ENCODE measurements around the gene ZFAND4. TPM values are rescaled to one million over a fixed set of nuclear protein-coding genes. Genes with fewer than 3 reads are reported as not detected.

Gene ZFAND4
- polyA plus RNA-seq, 1 experiment: 4.1 TPM

GRCh38 chr10:45649296-45649695 lies 23.3 kb downstream of the ZFAND4 start:
- no peaks in the 10 kb centered on the region for H3K27me3 ChIP-seq (ENCODE audit: control insufficient read depth, insufficient read depth, low read length)
- TF ChIP-seq, protein P1, sequence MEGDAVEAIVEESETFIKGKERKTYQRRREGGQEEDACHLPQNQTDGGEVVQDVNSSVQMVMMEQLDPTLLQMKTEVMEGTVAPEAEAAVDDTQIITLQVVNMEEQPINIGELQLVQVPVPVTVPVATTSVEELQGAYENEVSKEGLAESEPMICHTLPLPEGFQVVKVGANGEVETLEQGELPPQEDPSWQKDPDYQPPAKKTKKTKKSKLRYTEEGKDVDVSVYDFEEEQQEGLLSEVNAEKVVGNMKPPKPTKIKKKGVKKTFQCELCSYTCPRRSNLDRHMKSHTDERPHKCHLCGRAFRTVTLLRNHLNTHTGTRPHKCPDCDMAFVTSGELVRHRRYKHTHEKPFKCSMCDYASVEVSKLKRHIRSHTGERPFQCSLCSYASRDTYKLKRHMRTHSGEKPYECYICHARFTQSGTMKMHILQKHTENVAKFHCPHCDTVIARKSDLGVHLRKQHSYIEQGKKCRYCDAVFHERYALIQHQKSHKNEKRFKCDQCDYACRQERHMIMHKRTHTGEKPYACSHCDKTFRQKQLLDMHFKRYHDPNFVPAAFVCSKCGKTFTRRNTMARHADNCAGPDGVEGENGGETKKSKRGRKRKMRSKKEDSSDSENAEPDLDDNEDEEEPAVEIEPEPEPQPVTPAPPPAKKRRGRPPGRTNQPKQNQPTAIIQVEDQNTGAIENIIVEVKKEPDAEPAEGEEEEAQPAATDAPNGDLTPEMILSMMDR (IDR thresholded peaks at IDR 0.05; ENCODE audit: low read depth, low read length): no peak
- ChIA-PET CTCF (interaction anchor here (0.5 to 0.7 kb wide), 2 partner anchors 10 to 11 kb away, joined by 3 read pairs; no protein-coding TSS in a partner anchor), POLR2A (no interaction called here)
- no peak overlapping the region for H3K27ac ChIP-seq (ENCODE audit: low read depth, low read length)
- no peak for DNase-seq (ENCODE audit: low read depth, low spot score)
- H3K9me3 ChIP-seq (ENCODE audit: control insufficient read depth, insufficient read depth, low read length): no peaks in the 10 kb centered on the region
- H3K4me3 ChIP-seq (ENCODE audit: low read depth, low read length): no peak overlapping the region

- Histone ChIP-seq H3K9me3 (ENCODE audit: control insufficient read depth, insufficient read depth, low read length) (no peaks in the 10 kb centered on the region), H3K4me3 (ENCODE audit: low read depth, low read length) (no peak overlapping the region), H3K27ac (ENCODE audit: low read depth, low read length) (no peak overlapping the region), H3K27me3 (ENCODE audit: control insufficient read depth, insufficient read depth, low read length) (no peaks in the 10 kb centered on the region)
- TF ChIP-seq, protein P1 (IDR thresholded peaks at IDR 0.05; ENCODE audit: low read depth, low read length): no peak
- CTCF ChIA-PET: no interaction called here
- POLR2A ChIA-PET: no interaction called here
- no peak for DNase-seq (ENCODE audit: low read depth, low spot score)
These were observed 25.5 kb downstream of the ZFAND4 start for GRCh38 chr10:45647118-45647517.

GRCh38 chr10:45646384-45647050 lies 26.1 kb downstream of the ZFAND4 start:
- no peaks in the 10 kb centered on the region for H3K27me3 ChIP-seq (ENCODE audit: control insufficient read depth, insufficient read depth, low read length)
- ChIA-PET POLR2A (no interaction called here), CTCF (no interaction called here)
- H3K9me3 ChIP-seq (ENCODE audit: control insufficient read depth, insufficient read depth, low read length): no peaks in the 10 kb centered on the region
- no peak overlapping the region for H3K27ac ChIP-seq (ENCODE audit: low read depth, low read length)
- no peak overlapping the region for H3K4me3 ChIP-seq (ENCODE audit: low read depth, low read length)
- TF ChIP-seq, protein P1 (IDR thresholded peaks at IDR 0.05; ENCODE audit: low read depth, low read length): no peak
- DNase-seq (ENCODE audit: low read depth, low spot score): no peak

DNA sequence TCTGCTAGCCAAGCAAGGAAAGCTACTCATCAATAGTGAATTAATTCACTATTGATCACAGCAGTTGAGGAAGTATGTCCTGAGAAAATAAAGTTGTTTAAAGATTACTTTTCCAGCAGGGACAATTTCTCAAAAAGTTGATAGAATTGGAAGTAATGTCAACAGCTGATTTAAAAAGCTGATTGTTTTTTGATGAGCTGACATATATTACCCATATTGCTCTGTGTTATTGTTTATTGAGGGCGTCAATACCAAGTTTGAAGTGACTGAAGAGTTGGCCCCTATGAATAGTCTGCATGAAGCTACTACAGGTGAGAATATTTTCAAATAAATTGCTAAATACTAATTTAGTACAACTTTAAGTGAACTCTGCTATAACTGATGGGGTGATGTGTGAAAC lies 28.0 kb downstream of the ZFAND4 start:
- no peak overlapping the region for H3K27ac ChIP-seq (ENCODE audit: low read depth, low read length)
- no peaks in the 10 kb centered on the region for H3K9me3 ChIP-seq (ENCODE audit: control insufficient read depth, insufficient read depth, low read length)
- POLR2A ChIA-PET: interaction anchor here (0.7 kb wide), 1 partner anchor 8 kb away, joined by 4 read pairs; no protein-coding TSS in a partner anchor
- DNase-seq (ENCODE audit: low read depth, low spot score): no peak
- H3K27me3 ChIP-seq (ENCODE audit: control insufficient read depth, insufficient read depth, low read length): no peaks in the 10 kb centered on the region
- TF ChIP-seq, protein P1 (IDR thresholded peaks at IDR 0.05; ENCODE audit: low read depth, low read length): no peak
- CTCF ChIA-PET: no interaction called here
- no peak overlapping the region for H3K4me3 ChIP-seq (ENCODE audit: low read depth, low read length)

GRCh38 chr10:45640941-45641340 lies 31.6 kb downstream of the ZFAND4 start:
- ChIA-PET CTCF (interaction anchor here (0.6 kb wide), 1 partner anchor 63 kb away, joined by 3 read pairs; no protein-coding TSS in a partner anchor), POLR2A (no interaction called here)
- H3K27ac ChIP-seq (ENCODE audit: low read depth, low read length): no peak overlapping the region
- no peaks in the 10 kb centered on the region for H3K27me3 ChIP-seq (ENCODE audit: control insufficient read depth, insufficient read depth, low read length)
- TF ChIP-seq, protein P1 (IDR thresholded peaks at IDR 0.05; ENCODE audit: low read depth, low read length): no peak
- no peak overlapping the region for H3K4me3 ChIP-seq (ENCODE audit: low read depth, low read length)
- H3K9me3 ChIP-seq (ENCODE audit: control insufficient read depth, insufficient read depth, low read length): no peaks in the 10 kb centered on the region
- DNase-seq (ENCODE audit: low read depth, low spot score): no peak

Measured in AG04450 (cell line).